ENCODE measurements around the gene CCDC102A.

CCDC102A gene

DNA sequence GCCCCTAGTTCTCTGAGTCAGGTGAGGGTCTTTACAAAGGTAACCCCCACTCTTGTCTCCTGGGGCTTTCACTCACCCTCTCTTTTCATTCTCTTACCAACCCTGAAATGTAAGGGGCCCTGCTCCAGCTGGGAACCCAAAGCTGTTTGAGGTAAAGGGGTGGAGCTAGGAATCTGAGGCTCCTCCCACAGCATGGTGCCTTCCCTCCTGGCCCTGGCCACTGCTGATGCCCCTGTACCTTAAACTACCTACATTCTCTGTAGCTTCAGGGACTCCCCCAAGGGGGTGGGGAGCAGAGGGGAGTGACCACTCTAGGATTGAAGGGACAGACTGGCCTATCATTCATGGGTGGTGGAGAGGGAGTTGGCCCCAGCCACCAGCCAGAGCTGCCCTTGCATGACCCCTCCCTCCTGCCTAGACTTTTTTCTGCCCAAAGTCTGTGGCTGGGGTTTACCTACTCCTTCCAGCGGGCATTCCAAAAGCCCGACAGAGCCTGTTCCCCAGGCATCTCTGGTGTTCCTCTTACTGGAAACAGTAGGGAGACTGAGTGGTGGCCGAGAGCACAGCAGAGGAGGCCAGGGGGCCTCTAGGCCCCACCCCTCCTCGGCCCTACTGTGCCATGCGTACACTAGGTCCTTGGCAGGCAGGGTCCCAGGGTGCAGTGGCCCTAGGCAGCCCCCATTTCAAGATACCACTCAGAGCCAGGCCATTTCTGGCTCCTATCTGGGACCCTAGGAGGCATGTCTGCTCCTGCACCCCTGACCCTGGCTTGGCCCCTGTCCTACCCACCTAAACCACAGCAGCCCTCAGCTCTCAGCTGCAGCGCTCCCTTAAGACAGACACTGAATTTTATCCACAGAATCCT lies 59.6 kb downstream of the CCDC102A start:
- DNase-seq, result no peak

DNA sequence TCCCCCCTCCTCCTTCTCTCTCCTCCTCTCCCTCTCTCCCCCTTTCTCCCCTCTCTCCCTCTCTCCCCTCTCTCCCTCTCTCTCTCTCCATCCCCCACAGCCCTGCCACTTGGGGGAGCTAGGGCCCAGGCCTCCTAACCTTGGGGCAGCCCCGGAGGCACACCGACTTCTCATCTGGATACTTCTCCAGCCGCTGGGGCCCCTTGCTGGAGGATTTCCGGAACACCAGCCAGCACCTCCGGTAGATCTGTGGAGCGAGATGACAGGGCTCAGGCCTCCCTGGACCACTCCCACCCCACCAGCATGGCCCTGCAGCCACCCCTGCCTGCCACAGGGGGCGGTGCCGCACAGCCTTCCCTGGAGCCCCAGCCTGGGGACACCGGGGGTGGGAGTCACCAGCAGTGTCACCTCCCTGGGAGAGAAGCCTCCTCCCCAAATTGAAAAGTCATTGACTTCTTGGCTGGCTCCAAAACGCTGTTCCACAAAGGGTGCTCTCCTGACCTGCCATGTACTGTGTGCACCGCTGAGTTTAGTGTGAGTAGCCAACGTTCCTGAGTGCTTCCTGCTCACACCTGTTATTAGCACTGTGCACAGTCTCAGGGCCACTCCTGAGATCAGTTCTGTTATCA lies 60.5 kb downstream of the CCDC102A start:
- DNase-seq, result no peak

DNA sequence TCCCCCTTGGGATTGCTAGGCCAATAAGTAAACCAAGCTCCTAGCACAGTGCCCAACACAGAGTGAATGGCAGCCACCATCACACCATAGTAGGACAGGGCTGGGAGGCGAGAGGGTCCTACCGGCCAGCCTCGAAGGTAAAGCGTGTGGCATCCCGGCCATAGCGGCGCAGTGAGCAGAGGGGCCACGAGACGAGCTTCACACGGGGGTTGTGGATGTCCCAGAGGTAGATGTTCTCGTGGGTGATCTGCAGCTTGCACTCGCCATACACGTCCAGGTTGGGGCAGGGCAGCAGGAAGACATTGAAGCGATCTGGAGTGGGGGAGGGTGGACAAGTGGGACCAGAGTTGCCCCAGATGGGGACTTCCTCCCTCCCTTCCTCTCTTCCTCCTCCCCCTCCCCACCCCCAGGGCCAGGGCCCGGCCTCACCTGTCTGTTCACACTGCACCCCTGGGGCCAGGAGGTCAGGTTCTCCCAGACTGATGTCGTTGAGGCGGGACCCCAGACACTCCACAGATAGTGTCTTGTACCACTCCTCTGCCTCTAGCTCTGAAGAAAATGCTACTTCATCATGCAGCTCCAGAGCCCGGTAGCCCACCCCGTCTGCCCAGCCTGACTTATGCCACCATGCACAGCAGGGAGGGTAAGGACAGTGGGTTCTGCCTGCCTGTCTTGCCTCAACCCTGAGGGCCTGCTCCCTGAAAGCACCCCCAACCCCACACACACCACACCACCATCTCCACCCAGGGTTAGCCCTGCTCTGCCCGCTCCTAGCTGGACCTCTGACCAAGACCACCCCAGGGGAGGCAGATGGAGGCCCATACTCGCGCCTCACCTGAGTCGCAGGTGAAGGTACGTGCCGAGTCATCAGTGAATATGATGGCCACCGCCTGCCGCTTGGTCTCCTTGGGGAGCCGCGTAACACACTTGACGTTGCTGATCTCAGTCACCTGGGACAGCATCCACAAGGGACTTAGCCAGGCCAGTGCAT lies 61.4 kb downstream of the CCDC102A start:
- DNase-seq, result no peak

DNA sequence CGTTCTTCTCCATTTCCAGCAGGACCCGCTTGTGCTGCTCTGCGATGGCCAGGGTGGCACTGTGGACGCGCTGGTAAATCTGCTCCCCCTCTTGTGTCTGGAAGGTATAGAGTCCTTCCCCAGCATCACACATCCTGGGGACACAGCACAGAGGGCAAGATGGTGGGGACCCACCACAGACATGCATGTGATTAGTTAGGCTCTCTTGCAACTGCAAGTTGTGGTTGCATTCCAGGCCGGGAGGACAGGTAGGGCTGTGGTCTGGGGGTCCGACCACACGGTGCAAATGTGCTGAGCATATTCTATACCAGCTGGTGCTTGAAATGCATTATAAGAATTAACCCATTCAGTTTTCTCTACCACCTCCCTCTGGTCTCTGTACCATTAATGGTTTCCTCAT lies 62.5 kb downstream of the CCDC102A start:
- DNase-seq, result no peak

DNA sequence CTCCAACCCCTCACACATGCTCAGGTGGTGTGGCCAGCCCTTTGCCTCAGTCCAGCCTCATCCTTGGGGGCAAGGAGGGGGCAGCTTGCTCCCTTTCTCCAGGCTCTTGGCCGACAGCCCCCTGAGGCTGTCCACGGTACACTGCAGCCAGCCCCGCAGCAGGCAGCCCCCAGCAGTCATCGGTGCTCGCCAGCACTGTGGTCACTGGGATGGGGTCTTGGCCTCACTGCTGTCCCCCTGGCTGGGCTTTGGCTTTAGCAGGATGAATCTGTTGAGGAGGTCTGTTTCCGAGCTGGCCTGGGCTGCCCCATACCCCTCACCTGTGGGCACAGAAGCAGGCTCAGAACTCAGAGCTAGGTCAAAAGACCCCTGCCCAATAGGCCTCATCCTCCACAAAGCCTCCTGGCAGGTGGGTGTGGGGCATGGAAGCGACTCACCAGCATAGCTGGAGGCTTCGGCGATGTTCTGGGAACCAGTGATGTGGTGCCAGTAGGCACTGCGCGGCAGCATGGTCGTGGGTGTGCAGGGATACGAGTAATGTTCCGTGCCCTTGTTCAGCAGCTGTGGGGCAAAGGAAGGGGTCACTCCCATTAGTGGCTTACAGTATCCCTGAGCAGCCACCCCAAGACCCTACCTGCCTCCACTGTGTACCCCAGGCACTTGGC lies 63.1 kb downstream of the CCDC102A start:
- no peak for DNase-seq

DNA sequence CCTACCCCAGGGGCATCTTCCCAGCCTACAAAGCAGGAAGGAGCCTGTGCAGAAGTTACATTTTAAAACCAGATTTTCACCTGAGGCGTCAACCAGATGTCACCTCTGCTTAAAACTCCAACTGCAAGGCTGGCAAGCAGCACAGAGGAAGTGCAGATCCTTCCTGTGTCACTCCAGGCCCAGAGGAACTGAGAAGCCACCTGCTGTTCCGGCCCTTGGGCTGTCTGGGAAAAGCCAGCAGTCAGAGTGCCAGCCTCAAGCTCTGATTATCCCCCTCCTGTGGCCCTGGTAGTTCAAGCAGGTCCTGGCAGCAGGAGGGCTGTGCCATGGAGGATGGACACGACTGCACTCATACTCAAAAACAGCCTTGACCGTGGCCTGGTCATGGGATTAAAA lies 63.7 kb downstream of the CCDC102A start:
- DNase-seq, result no peak

DNA sequence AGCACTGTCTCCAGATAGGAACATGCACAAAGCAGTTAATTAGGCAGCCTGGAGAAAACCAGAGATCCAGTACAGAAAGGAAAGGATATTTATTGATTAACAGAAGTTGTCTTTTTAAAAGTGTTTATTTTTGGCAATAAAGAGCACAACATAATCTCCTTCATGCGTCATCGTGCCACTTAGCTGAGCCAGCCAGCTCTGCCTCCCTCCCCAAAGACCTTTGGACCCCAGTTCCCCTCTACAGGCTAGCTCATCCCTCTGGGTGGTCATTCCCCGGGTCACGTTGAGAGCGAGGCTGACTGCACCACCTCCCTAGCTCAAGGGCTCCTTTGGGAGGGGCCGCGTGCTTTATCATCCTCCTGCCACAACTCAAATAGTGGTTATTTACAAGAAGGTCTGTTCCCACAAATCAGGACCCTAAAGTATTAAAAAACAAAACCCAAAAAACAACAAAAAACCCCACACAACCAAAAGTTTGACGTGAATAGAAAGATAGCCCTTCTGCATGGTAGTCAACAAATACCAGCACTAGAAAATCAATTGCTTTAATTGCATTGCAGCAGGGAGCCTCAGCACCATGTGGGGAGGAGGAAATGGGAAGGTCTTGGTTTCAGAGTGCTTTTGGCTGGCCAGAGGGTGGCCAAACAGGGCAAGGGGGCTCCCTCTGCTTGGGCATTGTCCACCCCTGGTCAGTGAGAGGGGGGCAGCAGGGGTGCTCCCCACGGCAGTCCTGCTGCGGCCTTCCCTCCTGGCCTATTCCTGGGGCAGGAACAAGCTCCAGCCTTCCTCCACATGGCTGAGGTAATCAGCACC lies 64.3 kb downstream of the CCDC102A start:
- no peak for DNase-seq

DNA sequence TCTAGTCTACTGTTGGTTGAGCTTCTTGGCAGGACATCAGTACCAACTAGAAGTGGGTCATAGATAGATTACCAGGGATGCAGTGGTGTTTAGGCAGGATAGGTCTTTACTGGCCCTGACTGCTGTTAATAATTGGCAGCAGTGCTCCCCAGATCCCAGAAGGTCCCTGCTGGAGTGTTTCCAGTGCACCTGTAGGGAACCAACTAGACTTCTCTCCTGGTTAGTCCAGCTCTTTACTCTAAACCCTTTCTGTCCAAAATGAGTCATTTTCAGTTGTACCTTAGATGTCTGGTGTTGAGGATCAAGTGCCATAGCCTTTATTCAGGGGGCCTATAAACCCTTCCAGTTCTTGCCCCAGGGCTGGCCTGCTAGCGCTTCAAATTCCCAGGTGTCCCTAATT lies 65.2 kb downstream of the CCDC102A start:
- DNase-seq, result no peak

DNA sequence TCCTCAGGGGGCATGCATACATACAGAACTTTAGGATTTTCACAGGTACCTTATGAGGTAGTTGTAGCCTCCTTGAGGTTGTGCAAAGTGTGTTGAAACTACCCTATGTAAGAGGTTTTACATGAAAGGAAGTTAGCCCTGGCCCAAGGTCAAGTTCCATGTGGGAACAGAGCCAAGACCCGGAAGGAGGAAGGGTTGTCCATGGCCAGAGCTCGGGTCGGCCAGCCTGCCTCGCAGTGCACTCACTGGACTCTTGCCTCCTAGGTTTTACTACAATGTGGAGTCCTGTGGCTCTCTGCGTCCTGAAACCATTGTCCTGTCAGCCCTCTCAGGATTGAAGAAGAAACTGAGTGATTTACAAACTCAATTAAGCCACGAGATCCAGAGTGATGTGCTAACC lies 65.7 kb downstream of the CCDC102A start:
- DNase-seq, result no peak

DNA sequence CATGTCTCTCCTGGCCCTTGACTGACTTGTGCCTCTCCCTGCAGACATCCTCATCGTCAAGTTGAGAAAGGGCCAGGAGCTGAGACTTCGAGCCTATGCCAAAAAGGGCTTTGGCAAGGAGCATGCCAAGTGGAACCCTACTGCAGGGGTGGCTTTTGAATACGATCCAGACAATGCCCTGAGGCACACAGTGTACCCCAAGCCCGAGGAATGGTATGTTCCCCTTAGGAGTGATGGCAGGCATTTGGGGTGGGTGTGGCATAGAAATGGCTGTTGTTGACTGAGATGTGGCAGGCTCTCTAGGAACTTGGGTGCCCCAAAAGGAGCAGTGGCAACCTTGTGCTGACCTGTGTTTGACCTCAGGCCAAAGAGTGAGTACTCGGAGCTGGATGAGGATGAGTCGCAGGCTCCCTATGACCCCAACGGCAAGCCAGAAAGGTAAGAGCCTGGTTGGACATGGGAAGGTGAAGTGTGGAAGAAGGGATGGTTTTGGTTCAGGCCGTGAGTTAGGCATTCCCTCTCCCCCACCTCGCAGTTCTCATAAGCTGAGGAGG lies 66.4 kb downstream of the CCDC102A start:
- DNase-seq, result no peak

DNA sequence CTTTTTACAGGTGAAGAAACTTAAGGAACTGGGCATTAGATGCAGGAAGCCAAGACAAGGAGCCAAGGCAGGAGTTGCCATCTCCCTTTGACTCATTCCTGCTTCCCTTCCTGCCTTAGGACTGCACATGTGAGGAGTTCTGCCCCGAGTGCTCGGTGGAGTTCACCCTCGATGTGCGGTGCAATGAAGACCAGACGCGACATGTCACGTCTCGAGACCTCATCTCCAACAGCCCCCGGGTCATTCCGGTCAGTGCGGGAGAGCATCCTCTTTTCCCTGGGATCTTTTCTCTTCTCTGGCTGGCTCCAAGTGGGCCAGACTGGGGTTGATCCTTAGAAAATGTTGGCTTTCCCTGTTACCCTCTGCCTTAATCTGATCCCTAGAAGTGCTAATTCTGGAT lies 67.3 kb downstream of the CCDC102A start:
- DNase-seq, result no peak

DNA sequence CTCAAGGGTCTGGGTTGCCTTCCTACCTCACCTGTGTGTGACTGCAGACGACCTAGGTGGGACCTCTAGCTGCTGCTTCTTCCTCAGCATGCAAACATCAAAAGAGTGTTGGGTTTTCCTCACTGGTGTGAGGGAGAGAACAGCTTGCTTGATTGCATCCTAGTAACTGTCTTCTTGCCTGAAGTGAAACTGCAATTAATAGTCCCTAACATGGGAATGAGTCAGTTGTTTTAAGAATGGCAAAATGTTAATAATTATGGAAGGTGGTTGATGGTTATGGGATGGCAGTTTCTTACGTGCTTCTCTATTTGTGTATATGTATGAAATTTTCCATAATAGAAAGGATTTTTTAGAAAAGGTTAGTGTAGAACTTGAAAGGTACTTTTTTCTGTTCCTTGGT lies 68.0 kb downstream of the CCDC102A start:
- DNase-seq, result no peak

DNA sequence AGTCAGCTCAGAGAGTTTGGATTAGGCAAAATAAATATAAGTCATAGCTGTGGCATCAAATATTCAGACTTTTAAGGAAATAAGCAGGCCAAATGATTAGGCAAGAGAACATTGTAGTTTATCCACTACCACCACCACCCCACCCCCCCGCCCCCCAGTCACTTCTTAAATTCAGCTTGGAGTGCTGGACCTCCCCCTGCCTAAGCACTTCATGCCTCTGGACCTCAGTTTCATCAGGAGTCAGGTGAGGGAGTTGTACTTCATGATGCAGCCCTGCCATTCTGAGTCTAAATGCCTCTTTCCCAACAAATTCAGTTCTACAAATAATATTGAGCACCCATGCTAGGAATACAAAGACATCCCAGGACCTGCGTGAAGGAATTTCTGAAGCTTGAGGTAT lies 71.8 kb downstream of the CCDC102A start:
- no peak for DNase-seq

DNA sequence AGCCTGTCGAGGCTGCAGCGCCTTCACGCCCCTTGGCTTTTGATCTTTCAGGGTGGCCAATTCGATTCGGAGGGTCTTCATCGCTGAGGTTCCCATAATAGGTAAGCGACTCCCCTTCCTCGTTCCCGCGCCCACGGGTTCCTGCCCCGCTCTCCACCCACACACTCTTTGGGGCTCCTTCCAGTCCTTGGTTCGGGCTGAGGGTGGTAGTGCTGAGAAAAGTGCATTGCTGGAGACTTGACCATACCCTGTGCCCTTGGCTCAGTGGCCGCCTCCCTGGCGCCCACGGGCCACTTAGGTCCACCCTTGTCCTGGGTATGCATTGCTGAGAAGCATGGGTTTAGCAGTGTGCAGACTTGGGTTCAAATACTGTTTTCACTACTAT lies 73.4 kb downstream of the CCDC102A start:
- DNase-seq, result no peak

DNA sequence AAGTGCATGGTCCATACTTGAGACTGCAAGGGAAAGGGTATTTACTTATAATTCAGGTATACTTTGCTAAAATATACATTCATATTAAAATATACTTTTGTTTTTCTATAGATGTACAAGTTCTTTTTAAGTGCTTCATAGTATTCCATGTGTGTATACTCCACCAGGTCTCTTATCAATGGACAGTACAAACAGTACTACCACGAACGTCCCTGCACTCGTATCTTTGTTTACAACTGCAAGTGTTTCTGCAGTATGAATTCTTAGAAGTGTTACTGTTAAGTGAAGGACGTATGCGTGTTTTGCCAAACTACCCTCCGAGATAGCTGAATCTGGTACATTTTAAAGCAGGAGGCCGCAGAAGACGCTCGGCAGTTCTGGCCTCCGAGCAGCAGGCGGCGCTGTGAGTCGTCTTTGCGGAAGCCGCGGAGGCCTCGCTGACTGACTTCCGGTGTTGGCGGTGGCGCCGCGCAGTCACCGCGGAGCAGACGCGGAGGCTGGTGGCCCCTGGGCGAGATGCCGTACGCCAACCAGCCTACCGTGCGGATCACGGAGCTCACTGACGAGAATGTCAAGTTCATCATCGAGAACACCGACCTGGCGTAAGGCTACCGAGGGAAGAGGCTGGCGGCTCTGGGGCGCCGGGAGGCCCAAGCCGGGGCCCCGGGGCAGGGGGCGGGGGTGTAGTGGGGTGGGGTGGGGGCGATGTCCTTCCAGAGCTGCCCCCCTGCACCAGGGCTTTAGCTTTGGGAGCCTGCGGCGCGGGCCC lies 74.0 kb downstream of the CCDC102A start, which contains the start of gene POLR2C:
Gene POLR2C, plus strand, starts transcription at position 471 of the 769 bp plus-strand sequence. Its CDS starts 46 bp downstream, at position 517.
- no peak for DNase-seq
